GDM1 (cell line): Measurements from ENCODE around the gene PTPRN2.
"Not testable (repeated sequence)": the region's sequence is repeated elsewhere in the genome, so short reads cannot be mapped to it uniquely, and the experiment has no call there.

ENCODE experiments used
- DNase-seq: peaks from one replicate; lab custom pipeline; 2025; lab: John Stamatoyannopoulos, UW

PTPRN2 gene

GRCh38 chr7:157674715-157675426 is 912.8 kb downstream of the PTPRN2 start:
- no peak for DNase-seq

DNA sequence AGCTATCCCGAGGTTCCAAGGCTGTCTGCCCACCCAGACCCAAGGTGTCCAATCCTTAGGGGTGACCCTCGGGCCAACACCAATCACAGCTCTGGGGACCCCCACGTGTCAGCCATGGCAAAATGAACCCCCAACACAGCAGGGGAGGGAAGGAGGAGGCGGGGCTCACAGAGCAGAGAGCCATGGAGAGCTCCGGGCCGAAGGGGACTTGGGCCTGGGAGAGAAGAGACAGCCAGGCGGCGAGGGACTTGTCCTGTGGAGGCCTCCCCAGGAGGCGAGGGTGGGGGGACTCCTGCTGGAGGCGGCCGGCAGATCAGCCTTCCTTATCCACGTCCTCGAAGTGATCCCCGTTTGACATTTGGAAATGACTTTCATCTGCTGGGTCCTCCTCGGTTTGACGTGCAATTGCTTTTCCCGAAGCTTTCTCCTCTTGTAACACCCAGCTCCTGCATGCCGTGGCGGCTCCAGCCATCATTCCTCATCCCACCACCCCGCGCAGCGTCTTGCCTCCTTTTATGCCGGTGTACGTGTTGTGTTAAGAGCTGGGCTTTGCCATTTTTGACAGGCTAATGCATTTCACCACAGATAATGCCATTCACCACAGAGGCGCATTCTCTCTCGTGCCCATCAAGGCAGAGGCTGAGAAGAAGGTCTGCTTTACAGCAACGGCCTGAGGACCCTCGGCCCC is 913.5 kb downstream of the PTPRN2 start:
- DNase-seq, result no peak

- no peak for DNase-seq
These were observed 914.0 kb downstream of the PTPRN2 start for GRCh38 chr7:157673573-157673972.

GRCh38 chr7:157671358-157672255 is 916.0 kb downstream of the PTPRN2 start:
- DNase-seq, result no peak

- no peak for DNase-seq
These were observed 916.9 kb downstream of the PTPRN2 start for GRCh38 chr7:157670490-157671357.

DNA sequence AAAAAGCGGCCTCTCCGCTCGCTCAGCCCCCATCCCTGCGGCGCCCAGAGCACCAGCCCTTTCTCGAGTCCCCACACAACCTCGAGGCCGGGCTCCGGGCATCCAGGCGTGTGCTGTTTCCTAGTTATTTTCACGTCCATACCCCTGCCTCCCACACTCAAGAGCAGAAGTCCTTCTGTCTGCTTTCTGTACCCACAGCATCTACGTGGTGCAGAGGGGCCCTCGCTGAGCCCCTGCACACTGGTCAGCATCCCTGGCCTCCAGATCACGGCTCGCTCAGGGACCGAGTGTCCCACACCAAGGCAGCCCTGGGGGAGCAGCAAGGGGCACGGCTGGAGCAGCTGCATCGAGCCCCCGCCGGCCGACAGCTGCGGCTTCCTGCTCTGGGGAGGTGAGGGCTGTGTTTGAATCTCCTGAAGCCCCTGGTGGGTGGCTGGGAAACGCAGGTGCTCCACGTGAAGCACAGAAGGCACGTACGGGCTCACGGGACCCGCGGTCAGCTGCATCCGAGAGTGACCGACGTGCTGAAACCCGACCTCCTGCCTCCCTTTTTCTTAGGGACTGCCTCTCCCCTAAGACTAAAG is 917.8 kb downstream of the PTPRN2 start:
- no peak for DNase-seq

GRCh38 chr7:157668884-157669767 is 918.5 kb downstream of the PTPRN2 start:
- DNase-seq, result no peak

DNA sequence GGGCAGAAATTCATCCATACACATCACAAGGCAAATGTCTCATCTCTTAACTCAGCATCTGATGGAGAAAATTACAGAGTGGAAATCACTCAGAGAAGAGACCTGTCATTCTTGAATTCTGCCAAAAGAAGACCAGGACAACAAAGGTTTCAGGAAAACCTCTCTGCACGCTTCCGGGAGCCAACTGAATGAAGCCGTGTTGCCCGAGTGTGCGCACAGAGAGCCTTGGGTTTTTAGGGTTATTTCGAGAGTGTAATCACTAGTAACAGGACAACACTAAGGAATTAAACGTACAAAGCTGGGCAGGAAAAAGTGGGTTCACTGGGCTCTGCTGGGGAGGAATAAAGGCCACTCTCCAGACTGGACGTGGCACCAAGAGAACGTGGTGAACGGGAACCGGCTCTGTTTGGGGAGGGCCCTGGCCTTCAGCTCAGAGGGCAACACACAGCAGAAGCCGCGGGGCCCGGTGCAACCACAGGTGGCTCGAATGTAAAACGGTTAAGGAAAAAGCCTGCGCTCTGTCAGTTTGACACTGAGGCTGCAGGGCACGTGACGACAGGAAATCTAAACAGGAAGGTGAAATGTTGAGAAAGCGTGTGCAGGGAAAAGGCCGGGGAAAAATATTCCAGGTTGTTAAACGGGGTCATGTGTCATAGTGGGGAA is 919.3 kb downstream of the PTPRN2 start:
- DNase-seq, result peak; percentile 18

DNA sequence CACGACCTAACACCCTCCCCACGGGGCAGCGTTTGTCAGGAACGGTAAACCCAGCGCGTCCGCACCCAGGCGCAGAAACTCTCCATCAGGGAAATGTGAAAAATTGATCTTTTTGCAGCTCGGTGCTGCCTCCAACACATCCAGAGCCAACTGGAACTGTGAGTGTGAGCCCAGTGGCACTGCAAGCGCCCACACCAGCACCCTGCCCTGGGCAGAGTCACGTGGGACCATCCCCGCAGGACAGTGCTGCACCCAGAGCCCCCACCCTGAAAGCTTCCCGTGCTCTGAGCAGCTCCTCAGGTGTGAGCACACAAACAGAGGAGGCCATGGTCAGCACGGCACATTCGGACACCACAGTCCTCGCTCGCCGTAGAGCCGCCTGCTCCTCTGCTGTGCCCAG is 919.9 kb downstream of the PTPRN2 start:
- no peak for DNase-seq

- DNase-seq, result no peak
These were observed 920.4 kb downstream of the PTPRN2 start for GRCh38 chr7:157667261-157667660.

DNA sequence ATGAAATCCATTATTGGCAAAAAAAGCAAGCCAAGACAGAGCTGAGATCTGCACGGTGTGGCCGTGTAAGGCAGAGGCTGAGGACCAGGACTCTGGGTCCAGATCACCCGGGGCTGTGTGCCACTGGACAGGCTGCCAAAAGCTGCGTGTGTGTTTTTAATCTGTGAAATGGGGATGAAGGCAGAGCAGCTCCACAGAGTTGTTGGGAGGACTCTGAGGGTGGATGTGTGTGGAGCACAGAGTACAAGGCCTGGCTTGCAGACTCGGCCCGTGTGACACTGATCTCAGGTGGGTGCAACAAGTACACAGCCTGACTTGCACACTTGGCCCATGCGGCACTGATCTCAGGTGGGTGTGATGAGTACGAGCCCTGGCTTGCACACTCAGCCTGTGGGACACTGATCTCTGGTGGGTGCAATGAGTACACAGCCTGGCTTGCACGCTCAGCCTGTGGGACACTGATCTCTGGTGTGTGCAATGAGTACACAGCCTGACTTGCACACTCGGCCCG is 921.0 kb downstream of the PTPRN2 start:
- DNase-seq, result no peak

DNA sequence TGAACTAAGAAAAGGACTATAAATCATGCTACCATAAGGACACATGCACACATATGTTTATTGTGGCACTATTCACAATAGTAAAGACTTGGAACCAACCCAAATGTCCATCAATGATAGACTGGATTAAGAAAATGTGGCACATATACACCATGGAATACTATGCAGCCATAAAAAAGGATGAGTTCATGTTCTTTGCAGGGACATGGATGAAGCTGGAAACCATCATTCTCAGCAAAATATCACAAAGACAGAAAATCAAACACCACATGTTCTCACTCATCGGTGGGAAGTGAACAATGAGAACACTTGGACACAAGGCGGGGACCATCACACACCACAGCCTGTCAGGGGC is 922.0 kb downstream of the PTPRN2 start:
- not testable (repeated sequence) for DNase-seq

GRCh38 chr7:157664871-157665633 is 922.6 kb downstream of the PTPRN2 start:
- no peak for DNase-seq

DNA sequence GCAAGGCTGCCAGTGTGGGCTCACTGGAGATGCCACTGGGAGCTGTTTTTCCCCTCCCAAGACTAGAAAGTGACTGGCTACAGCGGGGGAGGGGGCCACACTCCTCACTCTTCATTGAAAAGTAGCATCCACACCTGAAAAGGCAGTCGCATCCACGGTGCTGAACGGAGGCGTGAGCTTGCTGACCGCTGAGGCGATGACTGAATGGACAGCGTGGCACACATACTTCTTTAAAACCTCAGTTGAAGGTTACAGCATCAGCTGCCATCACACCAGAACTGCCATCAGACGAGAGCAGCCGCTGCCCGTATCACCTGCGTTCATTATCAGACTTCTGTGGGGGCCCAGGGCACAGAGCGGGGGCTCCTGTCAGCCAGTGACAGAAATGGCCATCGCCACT is 923.6 kb downstream of the PTPRN2 start:
- DNase-seq, result no peak

DNA sequence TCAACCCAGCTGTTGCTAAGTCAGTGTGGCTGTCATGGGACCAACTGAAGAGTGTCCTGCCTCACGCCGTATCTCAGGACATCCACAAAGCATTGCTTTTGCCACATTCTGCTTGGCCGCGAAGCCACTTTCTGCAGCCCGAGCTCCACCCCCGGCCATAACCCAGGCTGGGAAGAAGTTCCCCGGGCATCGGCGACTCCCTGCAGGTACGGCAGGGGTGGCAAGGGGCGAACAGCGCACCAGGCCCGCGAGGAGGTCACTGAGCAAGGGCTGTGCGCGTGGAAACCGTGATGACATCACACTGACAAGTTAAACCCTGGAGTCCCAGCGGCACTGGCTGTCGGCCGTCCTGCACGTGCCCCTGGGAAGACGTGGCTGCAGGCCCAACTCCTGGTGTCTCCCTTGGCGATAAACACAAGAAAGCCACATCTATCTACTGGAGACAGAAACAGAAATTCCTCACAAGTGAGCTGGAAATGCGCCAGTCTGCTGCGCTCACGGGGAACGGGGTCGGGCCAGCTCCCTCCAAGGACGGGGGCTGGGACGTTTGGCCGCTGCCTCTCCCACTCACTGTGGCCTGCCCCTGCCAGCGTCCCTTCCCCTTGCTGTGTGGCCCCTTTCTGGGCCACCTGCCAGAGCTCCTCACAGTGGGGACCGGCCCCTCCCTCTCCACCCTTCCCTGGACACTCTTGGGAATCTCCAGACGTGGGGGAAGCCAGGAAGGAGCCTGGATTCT is 924.5 kb downstream of the PTPRN2 start:
- DNase-seq, result no peak

DNA sequence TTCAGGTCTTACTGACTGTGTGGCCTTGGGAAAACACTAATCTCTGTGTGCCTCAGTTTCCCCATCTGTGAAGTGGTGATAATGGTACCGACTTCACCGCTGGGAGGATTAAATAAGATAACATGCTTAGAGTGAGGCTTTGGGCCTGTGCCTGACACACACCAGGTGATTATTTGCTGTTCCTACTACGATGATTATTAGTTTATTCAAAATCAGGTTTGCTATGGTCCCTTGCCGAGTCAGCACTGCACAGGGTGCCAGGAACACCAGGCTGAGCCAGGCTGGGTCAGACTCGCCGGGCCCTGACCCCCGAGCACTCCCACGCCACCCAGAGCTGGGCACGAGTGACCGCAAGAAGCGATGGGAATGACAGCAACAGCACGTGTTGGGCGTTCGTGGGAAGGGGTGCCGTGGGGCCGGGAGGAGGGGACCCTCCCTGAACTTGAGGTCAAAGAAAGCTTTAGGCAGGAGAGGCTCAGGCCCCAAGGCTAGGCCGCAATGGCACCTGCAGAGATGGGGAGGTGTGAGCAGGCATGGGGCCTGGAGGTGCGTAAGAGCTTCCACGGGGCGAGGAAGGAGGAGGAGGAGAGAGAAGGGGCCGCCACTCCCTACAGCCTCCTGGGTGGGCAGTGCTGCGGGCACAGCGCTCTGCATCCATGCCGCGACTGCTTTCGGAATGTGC is 925.4 kb downstream of the PTPRN2 start:
- no peak for DNase-seq

DNA sequence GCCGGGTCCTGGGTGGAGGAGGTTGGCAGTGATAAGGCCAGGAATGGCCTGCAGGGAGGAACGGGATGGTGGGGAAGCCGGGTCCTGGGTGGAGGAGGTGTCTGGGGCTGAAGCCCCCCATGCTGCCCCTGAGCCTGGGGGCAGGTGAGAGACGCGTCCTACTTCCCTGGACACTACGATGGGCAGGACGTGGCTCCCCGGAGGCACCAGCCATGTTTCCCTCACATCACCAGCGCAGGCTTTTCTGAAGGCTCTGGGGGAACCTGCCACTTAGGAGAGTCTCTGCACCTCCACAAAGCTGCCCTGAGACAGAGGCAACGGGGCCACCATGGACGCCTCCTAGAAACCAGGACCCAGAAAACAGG is 926.0 kb downstream of the PTPRN2 start:
- no peak for DNase-seq
